ENCODE results near the gene BID. TPM values are rescaled to one million over a fixed set of nuclear protein-coding genes. Genes with fewer than 3 reads are reported as not detected.

Gene BID
- total and polyA plus RNA-seq, 8 donors = 3.2 to 15.7 (median 7.9) TPM

DNA sequence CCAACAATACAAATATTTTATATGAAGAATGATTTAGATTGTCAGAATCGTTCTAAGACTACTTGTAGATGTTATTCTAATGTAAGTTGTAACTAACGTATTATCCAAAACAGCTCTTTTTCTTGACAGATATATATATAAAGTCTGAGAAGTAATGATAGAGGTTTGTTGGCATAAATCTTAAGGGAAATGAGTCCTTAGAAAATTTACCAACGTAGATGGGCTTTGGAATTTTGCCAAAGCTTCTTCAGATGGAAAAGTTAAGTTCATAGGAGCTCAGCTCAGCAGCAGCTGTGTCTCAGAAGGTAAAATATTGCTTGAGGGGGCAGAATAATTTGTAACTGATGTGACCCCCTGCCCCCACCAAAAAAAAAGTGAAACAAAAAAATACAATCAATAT, 66.7 kb downstream of the BID start:
- WGBS, 2 donors = 70 to 76% methylated on average over 3 of the region's 3 CpGs
- no peak for DNase-seq
- H3K4me1 ChIP-seq = peaks cover 0 to 8% (median 0%) of the 10 kb centered on the region in 3 donors
- peak overlapping the region in 1 of 4 donors; percentile 62 for H3K27ac ChIP-seq
- TF ChIP-seq, protein P1, sequence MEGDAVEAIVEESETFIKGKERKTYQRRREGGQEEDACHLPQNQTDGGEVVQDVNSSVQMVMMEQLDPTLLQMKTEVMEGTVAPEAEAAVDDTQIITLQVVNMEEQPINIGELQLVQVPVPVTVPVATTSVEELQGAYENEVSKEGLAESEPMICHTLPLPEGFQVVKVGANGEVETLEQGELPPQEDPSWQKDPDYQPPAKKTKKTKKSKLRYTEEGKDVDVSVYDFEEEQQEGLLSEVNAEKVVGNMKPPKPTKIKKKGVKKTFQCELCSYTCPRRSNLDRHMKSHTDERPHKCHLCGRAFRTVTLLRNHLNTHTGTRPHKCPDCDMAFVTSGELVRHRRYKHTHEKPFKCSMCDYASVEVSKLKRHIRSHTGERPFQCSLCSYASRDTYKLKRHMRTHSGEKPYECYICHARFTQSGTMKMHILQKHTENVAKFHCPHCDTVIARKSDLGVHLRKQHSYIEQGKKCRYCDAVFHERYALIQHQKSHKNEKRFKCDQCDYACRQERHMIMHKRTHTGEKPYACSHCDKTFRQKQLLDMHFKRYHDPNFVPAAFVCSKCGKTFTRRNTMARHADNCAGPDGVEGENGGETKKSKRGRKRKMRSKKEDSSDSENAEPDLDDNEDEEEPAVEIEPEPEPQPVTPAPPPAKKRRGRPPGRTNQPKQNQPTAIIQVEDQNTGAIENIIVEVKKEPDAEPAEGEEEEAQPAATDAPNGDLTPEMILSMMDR (IDR thresholded peaks at IDR 0.05) = no peak
- FAIRE-seq = no peak
- no peak overlapping the region for H3K4me3 ChIP-seq
- H3K27me3 ChIP-seq = no peaks in the 10 kb centered on the region
- no peaks in the 10 kb centered on the region for H3K36me3 ChIP-seq
- intact Hi-C loops (cut with DNase I) = no loop called here
- H3K9me3 ChIP-seq = no peaks in the 10 kb centered on the region
- ATAC-seq = no peak

DNA sequence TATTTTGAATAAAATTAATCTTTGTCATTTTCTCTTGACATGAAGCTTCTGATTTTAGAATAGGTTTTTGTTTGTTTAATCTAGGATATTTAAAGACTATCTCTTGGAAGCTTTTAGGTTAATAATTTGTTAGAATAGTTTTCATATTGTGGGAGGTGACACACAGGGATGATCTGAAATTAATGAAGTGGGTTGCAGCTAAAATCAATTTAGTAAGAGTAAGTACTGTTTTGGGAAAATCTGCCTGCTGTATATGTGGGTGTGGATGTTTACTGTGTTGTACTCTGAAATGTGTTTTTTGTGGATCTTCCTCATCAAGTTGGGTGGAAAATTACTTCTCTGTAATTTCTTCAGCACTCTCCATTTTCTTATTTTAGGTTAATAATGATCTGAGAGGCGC, 67.3 kb downstream of the BID start:
- Histone ChIP-seq H3K36me3 (no peaks in the 10 kb centered on the region), H3K9me3 (no peaks in the 10 kb centered on the region), H3K27ac (peak overlapping the region in 2 of 4 donors; percentile 12 to 62), H3K27me3 (no peaks in the 10 kb centered on the region), H3K4me1 (peaks cover 0 to 8% (median 0%) of the 10 kb centered on the region in 3 donors), H3K4me3 (peak overlapping the region in 1 of 4 donors; percentile 9)
- intact Hi-C loops (cut with DNase I) = no loop called here
- DNase-seq = no peak
- WGBS, 2 donors = 95 to 98% methylated on average over 1 of the region's 1 CpG
- TF ChIP-seq, protein P1 (IDR thresholded peaks at IDR 0.05) = no peak
- ATAC-seq = no peak
- FAIRE-seq = peak; percentile 9

DNA sequence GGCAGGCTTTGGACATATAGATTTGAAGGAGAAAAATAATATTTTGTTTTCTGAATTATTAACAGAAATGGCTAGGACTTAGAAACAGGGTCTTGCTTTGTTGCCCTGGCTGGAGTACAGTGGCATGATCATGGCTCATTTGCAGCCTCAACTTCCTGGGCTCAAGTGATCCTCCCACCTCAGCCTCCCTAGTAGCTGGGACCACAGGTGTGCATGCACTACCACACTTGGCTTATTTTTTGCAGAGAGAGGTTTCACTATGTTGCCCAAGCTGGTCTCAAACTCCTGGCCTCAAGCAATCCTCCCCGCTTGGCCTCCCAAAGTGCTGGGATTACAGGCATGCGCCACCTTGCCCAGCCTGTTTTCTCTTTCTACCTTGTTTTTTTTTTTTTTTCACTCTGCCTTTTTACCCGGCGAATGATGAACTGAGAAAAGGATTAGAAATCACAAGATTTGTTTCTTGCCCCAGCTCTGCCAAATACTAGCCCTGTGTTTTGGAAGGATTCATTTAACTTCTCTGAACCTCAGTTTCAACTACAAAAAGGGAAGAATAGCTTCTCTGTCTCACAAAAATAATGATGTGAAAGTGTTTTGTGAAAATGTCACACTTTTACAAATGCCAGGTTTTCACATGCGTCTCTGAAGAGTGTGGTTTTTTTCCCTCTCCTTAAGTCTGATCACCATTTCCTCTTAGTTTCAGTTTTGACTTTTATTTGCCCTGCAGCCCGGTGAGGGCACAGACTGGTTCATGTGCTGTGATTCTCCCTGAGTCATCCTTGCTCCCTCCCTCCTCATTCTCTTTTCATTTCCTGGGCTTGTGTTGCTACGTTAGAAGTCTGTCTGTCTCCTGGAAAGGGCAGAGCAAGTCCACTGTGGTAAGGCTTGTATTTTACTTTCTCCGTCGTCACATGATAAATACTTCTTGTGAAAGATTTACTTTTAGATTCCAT, 68.0 kb downstream of the BID start:
- 50% methylated on average over 9 of the region's 9 CpGs for WGBS, 2 donors
- no peak for DNase-seq
- Histone ChIP-seq H3K36me3 (no peaks in the 10 kb centered on the region), H3K4me3 (peak overlapping the region in 1 of 4 donors; percentile 9), H3K9me3 (no peaks in the 10 kb centered on the region), H3K27ac (peak overlapping the region in 2 of 4 donors; percentile 12 to 62), H3K27me3 (no peaks in the 10 kb centered on the region), H3K4me1 (peaks cover 0 to 8% (median 0%) of the 10 kb centered on the region in 3 donors)
- intact Hi-C loops (cut with DNase I) = no loop called here
- TF ChIP-seq, protein P1 (IDR thresholded peaks at IDR 0.05) = no peak
- peak; percentile 80 for FAIRE-seq
- peak; percentile 40 to 94 (median 89) for ATAC-seq

DNA sequence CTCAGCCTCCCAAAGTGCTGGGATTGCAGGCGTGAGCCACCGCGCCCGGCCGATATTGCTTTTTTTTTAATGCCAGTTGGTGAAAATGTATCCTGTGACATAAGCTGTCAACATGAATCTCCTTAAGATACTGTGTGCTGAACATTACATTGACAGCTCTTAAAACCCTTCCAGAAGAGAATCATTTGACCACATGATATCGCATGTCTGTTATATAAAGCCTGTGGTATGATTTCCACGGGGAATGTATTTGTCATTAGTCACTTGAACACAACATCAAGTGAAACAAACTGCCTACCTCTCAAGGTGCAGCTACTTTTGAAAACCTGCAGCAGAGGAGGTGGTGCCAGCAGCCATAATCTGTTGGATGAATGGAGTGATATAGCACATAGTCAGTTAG, 68.7 kb downstream of the BID start:
- FAIRE-seq = no peak
- WGBS, 2 donors = 97 to 100% methylated on average over 7 of the region's 7 CpGs

More for the DNA sequence above, 68.7 kb downstream of the BID start:
- TF ChIP-seq, protein P1 (IDR thresholded peaks at IDR 0.05) = no peak
- no peak overlapping the region for H3K4me3 ChIP-seq
- no peak overlapping the region for H3K27ac ChIP-seq
- DNase-seq (no peak), ATAC-seq (no peak)
- peaks cover 0 to 8% (median 0%) of the 10 kb centered on the region in 3 donors for H3K4me1 ChIP-seq
- H3K27me3 ChIP-seq = no peaks in the 10 kb centered on the region
- no peaks in the 10 kb centered on the region for H3K9me3 ChIP-seq
- no peaks in the 10 kb centered on the region for H3K36me3 ChIP-seq
- intact Hi-C loops (cut with DNase I) = no loop called here

All from pancreas (tissue), 10 donors.